H1 (cell line): Measurements from ENCODE around the gene ELP1. TPM values are rescaled to one million over a fixed set of nuclear protein-coding genes. Genes with fewer than 3 reads are reported as not detected.

Experiments
- CTBP2 ChIP-seq: IDR thresholded peaks from 2 replicates; pipeline ENCODE4 v1.7.0; 2011; ENCODE audit warnings: borderline replicate concordance, mild to moderate bottlenecking, moderate library complexity, mixed read lengths, low read length; ENCODE audit not compliant: insufficient read depth, insufficient read length
- MAFK ChIP-seq: IDR thresholded peaks from 2 replicates; pipeline ENCODE4 v1.6.1; 2012; ENCODE audit warnings: low read depth, mild to moderate bottlenecking, improper control_type of control experiment, low read length
- SP2 ChIP-seq: IDR thresholded peaks from 2 replicates; pipeline ENCODE4 v1.6.1; 2012; ENCODE audit warnings: mild to moderate bottlenecking, low read length, inconsistent platforms
- polyA plus RNA-seq, 7 experiments: library from polyadenylated mRNA; depleted of rRNA in 3 of 7; stranded (reverse) in 5 of 7; unstranded in 2 of 7; fragments of >200 nt in 5 of 7; fragments of 200-250 nt in 2 of 7; gene quantifications; 1 replicate in 5 of 7; 2 replicates in 1 of 7; 4 replicates in 1 of 7; pipeline versions ENCODE4 v1.2.1 to v1.2.3, GENCODE V29; 2011 to 2013; ENCODE audit warnings: missing spikeins in 2 of 7, mixed read lengths in 2 of 7
- total RNA-seq: library from RNA; stranded (reverse); fragmentation: NEBNext Ultra II Directional; extraction: Animal tissue kit (Norgen Biotek cat#: 25700); gene quantifications from 2 replicates; pipeline ENCODE4 v1.2.1, GENCODE V29; 2021

The ELP1 gene
- total and polyA plus RNA-seq, 2 of the 8 experiments (the other 6 are each of a cell fraction or from before 2014, with no cell fraction given) = 13.9 to 31.3 TPM

GRCh38 chr9:108854641-108855528 lies 79.0 kb downstream of the ELP1 start (continued):
- TF ChIP-seq SP2 (no peak), MAFK (no peak), CTBP2 (no peak)
